ENCODE results near the gene SCNN1B.
"Not testable (repeated sequence)": the region's sequence is repeated elsewhere in the genome, so short reads cannot be mapped to it uniquely, and the experiment has no call there.

SCNN1B gene

DNA sequence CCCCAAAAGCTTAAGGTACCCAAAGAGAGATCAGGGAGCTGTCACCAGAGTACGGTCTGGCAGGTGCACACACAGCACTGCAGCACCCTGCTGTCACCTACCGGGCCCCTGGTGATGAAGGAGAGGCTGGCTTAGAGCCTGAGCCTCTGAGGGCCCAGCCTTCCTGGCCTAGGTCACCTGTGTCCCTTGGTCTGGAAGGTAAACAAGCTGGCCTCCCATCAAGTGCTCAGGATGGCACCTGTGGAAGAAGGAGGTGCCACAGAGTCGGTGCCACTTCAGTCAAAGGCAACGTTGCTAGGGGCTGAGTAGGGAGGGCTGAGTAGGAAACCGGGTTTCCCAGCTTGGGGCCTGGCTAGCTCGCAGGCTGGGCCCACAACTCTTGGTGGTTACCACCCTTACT is 80.2 kb downstream of the SCNN1B start:
- DNase-seq: no peak

DNA sequence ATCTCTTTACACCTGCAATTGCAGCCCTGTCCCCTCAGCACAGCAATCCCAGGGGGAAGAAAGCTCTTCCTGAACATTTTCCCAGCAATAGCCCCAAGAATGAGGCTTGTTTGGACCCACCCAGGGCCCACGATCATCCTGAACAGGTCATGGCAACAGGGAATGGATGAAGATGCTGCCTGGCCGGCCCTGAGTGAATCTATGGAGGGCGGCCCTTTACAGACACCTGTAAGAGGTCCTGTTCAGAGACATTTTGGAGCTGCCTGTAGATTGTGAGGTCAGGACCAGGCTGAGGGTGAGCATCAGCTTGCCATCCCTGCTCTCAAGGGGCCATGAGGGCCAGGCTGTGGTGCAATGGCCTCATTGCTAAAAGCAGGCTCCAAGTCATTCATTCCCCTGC is 81.8 kb downstream of the SCNN1B start:
- no peak for DNase-seq

DNA sequence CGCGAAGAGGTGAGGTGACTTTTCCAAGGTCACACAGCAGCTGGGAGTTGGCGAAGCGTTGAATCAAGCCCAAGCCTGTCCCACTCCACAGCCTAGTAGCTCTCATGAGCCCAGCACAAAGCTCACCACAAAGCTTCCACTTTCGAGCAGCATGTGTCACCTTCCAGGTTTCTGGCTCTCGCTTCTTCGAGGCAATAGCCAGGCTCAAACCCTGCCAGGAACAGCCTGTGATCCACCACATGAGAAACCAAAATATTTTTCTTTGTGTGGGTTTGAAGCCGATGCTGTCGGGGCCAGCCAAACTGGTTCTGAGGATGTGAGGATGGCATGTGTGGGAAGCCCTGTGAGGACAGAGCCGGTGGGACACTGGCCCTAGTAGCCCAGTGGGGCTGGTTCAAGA is 82.8 kb downstream of the SCNN1B start:
- no peak for DNase-seq

DNA sequence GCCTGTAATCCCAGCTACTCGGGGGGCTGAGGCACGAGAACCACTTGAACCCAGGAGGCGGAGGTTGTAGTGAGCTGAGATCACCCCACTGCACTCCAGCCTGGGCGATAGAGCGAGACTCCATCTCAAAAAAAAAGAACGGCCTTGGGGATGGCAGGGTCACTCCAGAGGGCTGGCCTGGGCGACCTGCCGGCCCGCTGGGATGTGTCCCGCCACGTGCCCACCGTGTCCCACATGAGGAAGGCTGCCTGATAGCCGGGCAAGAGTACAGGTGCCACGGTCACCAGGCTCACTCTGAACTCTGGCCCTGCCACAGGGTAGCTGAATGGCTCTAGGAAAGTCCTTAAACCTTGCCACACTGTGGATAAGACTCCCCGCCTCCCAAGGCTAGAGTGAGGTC is 83.3 kb downstream of the SCNN1B start:
- no peak for DNase-seq

DNA sequence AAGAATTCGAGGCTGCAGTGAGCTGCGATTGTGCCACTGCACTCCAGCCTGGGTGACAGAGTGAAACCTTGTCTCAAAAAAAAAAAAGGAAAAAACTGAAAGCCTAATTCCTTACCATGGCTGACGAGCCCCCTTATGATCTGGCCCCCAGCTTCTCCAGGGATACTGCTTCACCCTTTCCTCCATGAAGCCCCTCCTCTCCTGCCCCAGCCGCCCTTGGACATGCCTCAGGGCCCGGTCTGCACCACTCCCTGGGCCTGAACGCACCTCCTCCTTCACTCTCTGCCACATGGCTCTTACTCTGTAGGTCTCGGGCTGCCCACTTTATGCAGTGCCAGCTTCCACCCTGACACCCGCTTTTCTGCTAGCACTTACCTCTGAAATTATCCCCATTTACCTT is 85.6 kb downstream of the SCNN1B start:
- no peak for DNase-seq

DNA sequence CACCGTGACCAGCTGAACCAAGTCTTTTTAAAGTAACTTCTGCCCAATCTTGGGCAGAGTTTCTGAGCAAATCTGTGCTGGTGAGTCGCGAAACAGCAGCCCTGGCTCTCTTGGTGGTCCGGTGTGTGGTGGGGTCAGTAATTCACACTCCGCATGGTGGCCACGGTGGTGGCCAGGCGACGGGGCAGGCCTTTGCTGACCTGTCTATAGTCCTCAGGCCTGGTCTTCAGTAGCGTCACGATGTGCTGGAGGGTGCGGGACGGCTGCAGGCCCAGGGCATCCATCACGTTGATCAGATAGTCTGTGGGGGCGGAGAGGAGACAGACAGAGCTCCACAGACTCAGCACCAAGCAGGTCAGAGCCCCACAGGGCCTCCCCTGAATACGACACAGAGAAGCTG is 86.7 kb downstream of the SCNN1B start:
- no peak for DNase-seq

DNA sequence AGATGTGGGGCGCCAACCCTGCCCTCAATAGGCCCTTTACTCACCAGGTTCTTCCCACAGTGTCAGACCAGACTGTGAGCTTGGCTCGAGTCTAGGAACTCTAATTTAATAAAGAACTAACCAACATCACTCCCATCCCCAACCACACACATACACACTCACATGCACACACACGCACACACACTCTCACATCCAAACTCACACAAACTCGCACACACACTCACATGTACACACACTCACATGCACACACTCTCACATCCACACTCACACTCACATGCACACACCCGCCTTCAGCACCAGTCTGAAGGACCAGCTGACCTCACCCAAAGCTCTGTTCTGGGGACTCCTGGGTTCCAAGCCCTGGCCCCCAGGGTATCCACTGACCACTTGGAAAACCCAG is 87.1 kb downstream of the SCNN1B start:
- no peak for DNase-seq

DNA sequence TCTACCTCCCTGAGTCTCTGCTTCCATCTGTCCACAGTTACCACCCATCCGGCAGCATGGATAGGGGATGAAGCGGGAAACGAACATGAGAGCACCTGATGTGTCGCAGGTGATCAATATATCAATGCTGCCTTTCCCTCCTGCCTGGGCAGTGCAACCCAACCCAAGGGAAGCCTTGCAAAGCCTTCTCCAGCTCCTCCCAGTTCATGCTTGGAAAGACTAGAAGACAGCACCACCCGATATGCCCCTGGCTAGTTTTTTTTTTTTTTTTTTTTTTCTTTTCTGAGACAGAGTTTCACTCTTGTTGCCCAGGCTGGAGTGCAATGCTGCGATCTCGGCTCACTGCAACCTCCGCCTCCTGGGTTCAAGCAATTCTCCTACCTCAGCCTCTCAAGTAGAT is 87.8 kb downstream of the SCNN1B start:
- not testable (repeated sequence) for DNase-seq

DNA sequence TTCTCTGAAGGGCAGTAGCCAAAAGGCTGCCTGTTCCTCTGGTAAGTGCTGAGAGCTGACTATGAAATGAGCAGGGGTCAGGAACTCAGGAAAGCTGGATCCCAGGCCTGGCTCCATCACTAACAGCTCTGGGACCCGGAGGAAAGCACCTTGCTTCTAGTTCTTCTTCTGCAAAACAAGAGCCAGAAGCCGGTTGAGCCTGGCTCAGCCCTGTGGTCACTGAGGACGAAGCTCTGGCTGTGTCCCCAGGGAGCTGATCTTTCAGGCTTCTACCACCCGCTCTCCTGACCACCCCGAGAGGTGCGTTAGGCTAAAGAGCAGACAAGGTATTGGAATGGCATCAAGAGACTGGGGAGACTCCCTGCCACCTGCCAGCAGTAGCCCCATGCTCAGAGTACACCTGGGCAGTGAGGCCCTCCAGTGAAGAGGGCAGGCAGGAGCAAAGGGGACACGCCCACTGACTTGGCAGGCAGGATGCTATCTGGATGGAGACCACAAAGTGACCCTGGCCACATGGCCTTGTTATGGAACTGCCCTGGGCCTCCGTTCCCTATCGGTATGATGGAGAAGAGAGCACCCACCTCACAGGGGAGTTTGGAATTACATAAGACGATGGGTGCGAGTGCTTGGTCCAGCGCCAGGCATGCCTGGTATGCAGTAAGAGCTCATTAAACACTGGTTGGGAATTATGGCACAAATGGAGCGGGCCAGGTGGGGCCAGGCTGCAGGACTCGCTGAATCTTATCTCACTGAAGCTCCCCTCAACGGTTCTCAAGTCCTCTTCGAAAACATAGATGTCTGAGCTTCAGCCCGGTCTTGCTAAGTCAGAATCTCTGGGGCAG is 89.5 kb downstream of the SCNN1B start:
- no peak for DNase-seq

DNA sequence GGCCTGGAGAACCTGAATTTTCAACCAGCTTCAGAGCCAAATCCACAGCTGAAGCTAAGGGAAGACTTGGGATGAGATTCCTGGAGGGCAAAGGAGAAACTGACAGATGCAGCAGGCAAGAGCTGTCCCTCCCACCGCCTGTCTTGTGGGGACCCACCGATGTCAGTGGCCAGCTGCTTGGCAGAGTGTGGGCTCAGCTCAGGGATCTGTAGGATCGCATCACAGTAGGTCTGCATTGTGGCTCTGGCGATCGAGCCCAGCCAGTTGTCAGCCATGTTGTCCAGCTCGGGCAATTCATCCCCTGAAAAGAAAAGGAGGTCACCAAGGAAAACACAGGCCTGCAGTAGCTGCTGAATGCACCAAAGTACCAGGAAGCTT is 90.1 kb downstream of the SCNN1B start:
- DNase-seq: no peak

DNA sequence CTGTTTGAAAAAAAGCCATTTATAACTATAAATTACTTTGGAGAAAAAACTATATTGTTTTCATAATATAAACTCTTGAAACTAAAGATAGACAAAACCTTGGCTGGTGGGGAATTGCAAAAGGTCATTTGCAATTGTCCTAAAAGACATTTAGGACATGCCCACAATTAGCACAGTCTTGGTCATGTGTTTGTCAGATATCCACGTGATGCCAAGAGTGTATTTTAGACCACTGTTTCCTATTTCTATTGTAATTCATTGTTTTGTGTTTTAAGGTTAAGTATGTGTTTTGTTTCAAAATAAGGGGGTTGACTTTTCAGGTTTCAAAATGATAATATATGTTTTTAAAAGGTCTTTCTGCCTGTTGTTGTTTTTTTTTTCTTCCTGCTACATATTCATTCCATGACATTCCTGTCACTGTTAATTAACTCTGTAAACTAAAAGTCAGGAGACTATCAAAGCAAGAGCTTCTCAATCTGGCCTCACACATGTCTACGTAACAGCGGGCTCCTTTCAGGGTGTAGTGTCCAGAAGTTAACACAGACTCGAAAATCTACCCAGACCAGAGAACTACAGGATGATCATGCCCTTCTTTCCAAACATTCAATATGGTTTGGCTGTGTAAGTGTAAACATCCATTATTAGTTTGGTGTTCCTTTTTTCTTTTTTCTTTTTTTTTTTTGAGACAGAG is 92.2 kb downstream of the SCNN1B start:
- no peak for DNase-seq

DNA sequence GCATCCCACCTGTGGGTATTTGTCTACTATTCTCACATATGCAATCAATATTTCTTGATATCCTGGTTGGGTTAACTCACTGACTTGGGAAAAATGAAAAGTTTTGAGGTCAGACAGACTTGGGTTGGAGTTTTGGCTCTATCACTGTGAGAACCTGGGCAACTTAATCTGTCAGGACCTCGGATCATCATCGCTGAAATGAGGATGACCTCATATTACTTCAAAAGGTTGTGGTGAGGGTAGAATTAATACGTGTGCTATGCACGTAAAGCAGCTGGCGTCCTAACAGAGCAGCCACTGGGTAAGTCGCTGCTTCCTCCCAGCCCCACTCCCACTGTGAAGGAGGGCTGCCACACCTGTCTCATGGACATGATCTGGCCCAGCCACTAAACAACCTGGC is 93.6 kb downstream of the SCNN1B start:
- no peak for DNase-seq

DNA sequence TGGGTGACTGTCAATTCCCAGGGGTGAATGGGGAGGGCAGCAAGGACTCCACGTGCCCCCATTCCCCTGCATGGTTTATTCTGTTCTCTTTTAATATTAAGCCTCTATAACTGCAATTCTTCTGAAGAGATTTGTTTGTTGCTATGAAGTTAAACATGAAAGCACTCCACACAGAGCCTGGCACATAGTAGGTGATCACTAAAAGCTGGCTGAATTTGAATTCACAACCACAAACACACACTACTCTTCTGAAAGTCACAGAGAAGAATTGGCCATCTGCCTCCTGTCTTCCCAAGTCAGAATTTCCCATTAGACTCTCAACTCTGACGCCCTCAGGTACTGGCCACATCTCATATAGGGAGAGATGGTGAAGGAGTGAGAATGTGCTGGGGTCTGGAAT is 95.4 kb downstream of the SCNN1B start:
- no peak for DNase-seq

DNA sequence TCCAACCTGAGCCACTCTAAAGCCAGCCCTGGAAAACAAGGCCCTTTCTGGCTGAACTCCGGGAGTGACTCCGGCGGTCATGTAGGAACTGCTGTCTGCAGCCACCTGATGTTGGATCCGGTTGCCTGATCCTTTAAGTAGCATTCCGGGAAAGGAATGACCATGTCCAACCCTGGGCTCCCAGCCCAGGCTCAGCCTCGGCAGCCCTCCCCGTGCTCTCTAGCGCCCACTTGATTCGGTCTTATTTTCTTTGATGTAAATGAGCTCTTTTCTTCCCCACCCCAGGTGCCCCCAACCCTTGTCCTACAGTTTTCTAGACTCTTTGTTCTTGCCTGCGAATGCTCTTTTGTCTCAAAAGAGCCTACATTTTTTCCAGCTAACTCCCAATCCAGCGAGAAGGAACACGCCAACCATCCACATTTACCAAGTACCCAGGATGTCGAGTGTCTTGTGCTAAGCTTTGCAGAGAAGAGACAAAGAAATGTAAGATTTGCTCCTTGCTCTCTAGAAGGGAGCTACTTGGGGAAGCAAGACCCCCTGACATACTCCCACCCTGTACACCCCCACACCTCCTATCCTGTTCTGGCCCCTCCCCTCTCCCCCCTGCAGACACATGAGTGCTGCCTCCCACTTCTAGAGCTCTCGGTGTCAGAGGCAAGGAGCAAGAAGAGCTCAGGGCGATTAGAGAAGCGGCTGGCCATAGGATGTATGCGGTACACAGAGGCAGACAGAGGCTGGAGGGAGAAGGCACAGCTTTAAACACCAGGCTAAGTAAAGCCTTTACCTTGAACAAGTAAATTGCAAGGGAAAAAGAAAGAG is 97.1 kb downstream of the SCNN1B start:
- DNase-seq: no peak

DNA sequence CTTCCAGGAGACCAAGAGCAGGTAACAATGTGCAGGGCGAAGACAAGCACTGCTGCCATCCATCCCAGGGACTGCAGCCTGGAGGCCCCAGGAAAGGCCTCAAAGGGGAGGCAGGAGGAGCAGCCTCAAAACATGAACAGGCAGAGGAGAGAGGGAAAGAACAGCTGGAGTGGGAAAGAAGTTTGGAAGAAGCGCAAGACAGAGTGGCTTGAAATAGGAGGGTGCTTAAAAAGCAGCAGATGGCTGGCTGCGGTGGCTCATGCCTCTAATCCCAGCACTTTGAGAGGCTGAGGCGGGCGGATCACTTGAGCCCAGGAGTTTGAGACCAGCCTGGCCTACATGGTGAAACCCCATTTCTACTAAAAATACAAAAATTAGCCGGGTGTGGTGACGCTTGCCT is 98.3 kb downstream of the SCNN1B start:
- DNase-seq: not testable (repeated sequence)

DNA sequence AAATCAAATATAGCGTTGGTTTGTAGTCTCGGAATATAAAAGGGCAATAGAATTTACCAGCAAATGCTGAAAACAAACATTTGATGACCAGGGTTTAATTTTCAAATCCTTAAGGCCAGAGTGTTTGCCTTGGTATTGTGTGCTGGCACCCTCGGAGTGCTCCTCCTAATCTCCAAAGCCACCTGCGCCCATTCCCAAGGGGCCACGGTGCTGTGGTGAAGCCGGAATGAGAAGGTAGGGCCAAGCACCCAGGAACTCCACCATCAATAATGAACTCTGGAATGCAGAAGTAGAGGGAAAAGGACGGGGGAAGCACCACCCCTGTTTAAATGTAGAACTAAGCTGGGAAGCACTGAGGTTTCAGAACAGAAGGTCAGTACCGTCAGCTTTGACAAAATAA is 99.0 kb downstream of the SCNN1B start:
- DNase-seq: no peak

DNA sequence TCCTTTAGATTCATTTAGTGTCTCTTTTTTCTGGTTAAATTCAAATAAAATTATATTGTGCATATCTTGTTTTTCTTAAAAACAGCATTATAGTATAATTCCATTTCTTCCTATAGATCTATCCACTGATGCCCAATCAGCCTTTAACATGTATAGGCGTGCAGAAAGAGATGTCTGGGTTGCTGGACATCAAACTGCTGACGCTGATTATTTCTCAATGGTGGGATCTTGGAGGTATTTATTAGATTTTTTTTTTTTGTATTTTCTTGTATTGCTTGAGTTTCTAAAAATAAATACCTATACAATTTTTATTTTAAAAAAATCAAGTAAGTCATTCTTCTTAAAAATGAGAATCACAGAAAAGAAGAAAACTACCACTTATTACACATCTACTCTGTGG is 100.0 kb downstream of the SCNN1B start:
- DNase-seq: no peak

DNA sequence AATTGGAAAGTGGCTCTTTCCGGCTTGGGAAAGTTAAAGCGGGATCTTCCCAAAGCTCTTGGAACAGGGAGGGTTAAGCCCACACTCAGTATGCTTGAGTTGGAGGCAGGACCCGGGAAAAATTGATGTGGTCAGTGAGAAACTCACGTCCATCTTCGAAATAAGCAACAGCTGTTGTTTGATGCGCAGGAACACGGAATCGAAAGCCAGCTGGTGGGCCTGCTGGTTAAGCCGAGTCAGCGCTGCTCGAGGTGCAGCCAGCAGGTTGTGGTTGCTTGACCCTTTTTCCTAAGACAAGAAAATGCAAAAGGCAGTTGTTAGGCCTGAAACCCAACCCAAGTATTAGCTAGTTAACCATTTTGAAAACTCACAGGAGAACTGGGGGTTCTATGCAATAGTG is 101.4 kb downstream of the SCNN1B start:
- no peak for DNase-seq

DNA sequence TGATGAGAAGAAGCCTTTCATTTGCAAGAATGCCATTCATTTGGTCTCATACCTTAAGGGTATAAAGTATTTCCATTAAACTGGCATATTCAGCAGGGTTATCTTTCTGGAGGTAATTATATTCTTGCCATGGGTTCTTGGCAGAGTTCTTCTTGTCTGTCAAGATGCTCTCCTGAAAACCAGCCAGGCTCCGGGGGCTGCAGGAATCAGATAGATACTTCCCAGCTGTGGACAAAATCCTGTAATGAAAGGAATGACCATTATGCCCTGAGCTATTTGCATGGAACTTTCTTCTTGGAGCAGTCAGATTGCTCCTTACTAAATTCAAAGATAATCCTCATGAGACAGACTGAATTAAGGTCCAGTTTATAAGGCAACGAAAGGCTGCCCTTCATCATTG is 103.9 kb downstream of the SCNN1B start:
- DNase-seq: no peak

DNA sequence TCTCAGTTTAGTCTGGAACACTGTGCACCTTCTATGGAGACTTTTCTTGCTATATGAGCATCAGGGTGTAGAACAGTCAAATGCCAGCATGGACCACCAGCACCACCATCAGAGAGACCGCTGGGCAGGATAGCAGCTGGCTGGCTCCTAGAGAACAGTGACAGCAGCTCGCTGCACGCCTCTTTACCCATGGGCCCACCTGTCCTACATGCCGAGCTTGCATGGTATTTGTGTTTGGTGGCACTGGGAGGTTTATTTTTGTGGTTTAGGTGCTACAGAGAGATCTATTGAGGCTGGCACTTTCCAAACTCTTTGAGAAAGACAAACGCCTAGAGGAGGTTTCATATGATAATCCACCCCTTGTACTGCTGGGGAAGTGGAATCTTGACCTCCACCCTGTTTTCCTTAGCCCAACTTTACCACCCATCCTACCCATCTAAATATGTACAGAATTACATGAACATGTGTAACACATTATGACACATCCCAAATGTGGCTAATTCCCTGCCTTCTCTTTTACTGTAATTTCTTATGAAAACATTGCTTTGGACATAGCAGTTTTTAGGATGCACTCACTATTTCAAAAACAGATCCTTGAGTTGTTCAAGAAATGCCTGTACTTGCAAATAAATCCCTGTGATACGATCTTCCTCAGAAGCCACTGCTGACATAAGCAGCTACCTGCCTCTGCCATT is 104.6 kb downstream of the SCNN1B start:
- DNase-seq: no peak

DNA sequence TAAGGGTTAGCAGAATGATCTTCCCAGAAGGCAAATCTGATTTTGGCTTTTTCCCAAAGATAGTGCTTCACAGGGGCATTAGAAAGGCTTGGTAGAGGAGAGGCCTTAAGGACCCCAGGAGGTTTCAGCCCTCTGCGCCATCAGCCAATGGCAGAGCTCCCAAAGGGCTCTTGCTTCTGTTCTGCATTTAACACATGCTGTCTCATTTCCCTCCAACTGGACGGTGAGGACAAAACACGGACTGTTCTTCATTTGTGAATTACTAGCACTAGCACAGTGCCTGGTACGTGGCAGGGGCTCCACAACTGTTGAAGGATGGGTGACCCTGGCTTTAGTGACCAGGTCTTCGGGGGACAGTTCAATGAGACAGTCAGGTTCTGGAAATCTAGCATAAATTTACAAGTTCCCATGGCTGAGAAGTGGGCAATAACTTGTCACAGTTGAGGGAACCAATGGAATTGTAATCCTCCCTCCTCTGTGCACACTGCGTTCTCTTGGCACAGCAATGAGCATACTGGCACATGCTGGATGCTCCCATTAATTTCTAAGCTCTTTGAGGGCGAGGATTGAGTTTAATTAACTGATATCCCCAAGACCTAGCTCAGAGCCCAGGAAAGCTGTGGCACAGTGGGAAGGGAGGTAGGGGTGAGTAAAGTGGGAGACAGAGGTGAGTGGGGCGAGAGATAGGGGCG is 105.5 kb downstream of the SCNN1B start:
- no peak for DNase-seq

DNA sequence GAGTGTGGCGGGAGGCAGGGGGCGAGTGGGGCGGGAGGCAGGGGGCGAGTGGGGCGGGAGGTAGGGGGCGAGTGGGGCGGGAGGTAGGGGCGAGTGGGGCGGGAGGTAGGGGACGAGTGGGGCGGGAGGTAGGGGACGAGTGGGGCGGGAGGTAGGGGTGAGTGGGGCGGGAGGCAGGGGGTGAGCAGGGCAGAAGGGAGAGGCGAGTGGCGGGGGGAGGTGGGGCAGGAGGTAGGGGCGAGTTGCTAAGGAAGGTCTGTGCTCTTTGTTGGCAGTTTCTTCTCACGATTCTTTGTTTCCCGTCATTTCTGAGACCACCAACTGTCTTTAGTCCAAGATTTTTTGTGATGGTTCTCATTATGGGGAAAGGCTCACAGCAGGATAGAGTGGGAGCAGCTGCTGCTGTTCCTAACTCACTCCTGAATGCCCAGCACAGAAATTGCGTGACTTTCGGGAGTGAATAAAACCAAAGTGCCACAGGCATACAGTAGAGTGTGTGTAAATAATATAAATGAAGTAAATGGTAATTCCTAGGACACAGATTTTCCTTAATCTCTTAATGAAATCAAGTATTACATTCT is 106.2 kb downstream of the SCNN1B start:
- no peak for DNase-seq
